Neural progenitor cell (in vitro differentiated cells): ENCODE measurements around the gene INAFM1.

Experiments used
- CTCF ChIP-seq: fragments of 200-600 bp; sonication (generic); IDR thresholded peaks from 2 replicates; pipeline ENCODE4 v1.5.1; 2017; ENCODE audit warnings: antibody characterized with exemption, mild to moderate bottlenecking
- EZH2 ChIP-seq: fragments of 200-600 bp; sonication (generic); IDR thresholded peaks from 2 replicates; pipeline ENCODE4 v1.6.1; 2017; ENCODE audit warnings: antibody characterized with exemption, mild to moderate bottlenecking, moderate library complexity

- no peak for TF ChIP-seq CTCF
- peak; percentile 29 for TF ChIP-seq EZH2
These were observed 34.9 kb upstream of the INAFM1 start for GRCh38 chr19:47239610-47240296.
